GM18520 (cell line): ENCODE results near the gene DDX17.

ENCODE experiments used
- ATAC-seq: cut with Tn5 transposase; IDR thresholded peaks from one replicate; pipeline ENCODE4 v1.9.1; 2021; ENCODE audit not compliant: unreplicated experiment

Gene DDX17

GRCh38 chr22:38450234-38450797 is 55.8 kb downstream of the DDX17 start:
- no peak for ATAC-seq

- ATAC-seq: no peak
These were observed 56.3 kb downstream of the DDX17 start for GRCh38 chr22:38449776-38450175.

GRCh38 chr22:38448945-38449745 is 57.0 kb downstream of the DDX17 start:
- no peak for ATAC-seq

- ATAC-seq: no peak
These were observed 60.0 kb downstream of the DDX17 start for GRCh38 chr22:38446018-38446601.

- no peak for ATAC-seq
These were observed 61.3 kb downstream of the DDX17 start for GRCh38 chr22:38444783-38445182.

- no peak for ATAC-seq
These were observed 62.2 kb downstream of the DDX17 start for GRCh38 chr22:38443628-38444521.

- no peak for ATAC-seq
These were observed 63.0 kb downstream of the DDX17 start for GRCh38 chr22:38442967-38443627.

- ATAC-seq: no peak
These were observed 64.4 kb downstream of the DDX17 start for GRCh38 chr22:38441620-38442287.

- no peak for ATAC-seq
These were observed 65.3 kb downstream of the DDX17 start for GRCh38 chr22:38440747-38441350.

GRCh38 chr22:38437416-38437815 is 68.7 kb downstream of the DDX17 start:
- ATAC-seq: no peak

GRCh38 chr22:38436629-38437395 is 69.3 kb downstream of the DDX17 start:
- ATAC-seq: no peak

- ATAC-seq: no peak
These were observed 70.1 kb downstream of the DDX17 start for GRCh38 chr22:38435965-38436364.

GRCh38 chr22:38435010-38435409 is 71.1 kb downstream of the DDX17 start:
- no peak for ATAC-seq

GRCh38 chr22:38433871-38434270 is 72.2 kb downstream of the DDX17 start:
- ATAC-seq: no peak
